ENCODE results near the gene NME9. TPM values are rescaled to one million over a fixed set of nuclear protein-coding genes. Genes with fewer than 3 reads are reported as not detected.

NME9 gene
- total RNA-seq, 1 experiment from 2014 or later = 0.40 TPM

DNA sequence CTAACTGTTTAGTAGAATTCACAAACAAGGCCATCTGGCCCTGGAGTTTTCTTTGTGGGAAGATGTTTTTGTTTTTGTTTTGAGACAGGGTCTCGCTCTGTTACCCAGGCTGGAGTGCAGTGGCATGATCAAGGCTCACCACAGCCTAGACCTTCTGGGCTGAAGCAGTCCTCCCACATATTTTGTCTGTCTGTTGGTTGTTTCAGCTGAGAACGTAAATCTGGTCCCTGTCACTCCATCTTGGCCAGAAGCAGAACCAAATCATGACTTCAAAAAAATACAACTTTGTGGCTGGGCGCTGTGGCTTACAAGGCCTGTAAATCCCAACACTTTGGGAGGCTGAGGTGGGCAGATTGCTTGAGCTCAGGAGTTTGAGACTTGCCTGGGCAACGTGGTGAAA is 45.8 kb upstream of the NME9 start:
- DNase-seq (no peak), ATAC-seq (no peak)
- Histone ChIP-seq H3K4me1 (ENCODE audit: insufficient read depth, low read length) (no peaks in the 10 kb centered on the region), H3K79me2 (ENCODE audit: low read length) (no peaks in the 10 kb centered on the region), H3K4me2 (ENCODE audit: low read length) (no peak overlapping the region), H2AFZ (ENCODE audit: low read length) (no peak overlapping the region), H3F3A (ENCODE audit: low read length, unreplicated experiment) (no peaks in the 10 kb centered on the region), H3K9ac (ENCODE audit: low read length) (no peak overlapping the region), H3K36me3 (ENCODE audit: low read depth, low read length) (no peaks in the 10 kb centered on the region), H3K9me2 (replicated peaks; ENCODE audit: low read length) (no peaks in the 10 kb centered on the region), H3K27ac (ENCODE audit: low read length) (no peak overlapping the region), H3K4me3 (ENCODE audit: low read length) (no peak overlapping the region), H3K9me3 (ENCODE audit: low read length) (no peaks in the 10 kb centered on the region), H3K27me3 (ENCODE audit: low read length) (no peaks in the 10 kb centered on the region), H4K20me1 (ENCODE audit: low read length) (no peaks in the 10 kb centered on the region)
- TF ChIP-seq, protein P1, sequence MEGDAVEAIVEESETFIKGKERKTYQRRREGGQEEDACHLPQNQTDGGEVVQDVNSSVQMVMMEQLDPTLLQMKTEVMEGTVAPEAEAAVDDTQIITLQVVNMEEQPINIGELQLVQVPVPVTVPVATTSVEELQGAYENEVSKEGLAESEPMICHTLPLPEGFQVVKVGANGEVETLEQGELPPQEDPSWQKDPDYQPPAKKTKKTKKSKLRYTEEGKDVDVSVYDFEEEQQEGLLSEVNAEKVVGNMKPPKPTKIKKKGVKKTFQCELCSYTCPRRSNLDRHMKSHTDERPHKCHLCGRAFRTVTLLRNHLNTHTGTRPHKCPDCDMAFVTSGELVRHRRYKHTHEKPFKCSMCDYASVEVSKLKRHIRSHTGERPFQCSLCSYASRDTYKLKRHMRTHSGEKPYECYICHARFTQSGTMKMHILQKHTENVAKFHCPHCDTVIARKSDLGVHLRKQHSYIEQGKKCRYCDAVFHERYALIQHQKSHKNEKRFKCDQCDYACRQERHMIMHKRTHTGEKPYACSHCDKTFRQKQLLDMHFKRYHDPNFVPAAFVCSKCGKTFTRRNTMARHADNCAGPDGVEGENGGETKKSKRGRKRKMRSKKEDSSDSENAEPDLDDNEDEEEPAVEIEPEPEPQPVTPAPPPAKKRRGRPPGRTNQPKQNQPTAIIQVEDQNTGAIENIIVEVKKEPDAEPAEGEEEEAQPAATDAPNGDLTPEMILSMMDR (conservative IDR thresholded peaks at IDR 0.05; ENCODE audit: low read depth, low read length) = no peak
- TF ChIP-seq EZH2phosphoT487 (IDR thresholded peaks at IDR 0.05; ENCODE audit: borderline replicate concordance, low read length) = no peak
- ChIA-PET CTCF (no interaction called here), POLR2A (ENCODE audit: unreplicated experiment) (no interaction called here)
- BruUV-seq (replicated peaks) = no TSS peak
- intact Hi-C loops (cut with micrococcal nuclease) = no loop called here

DNA sequence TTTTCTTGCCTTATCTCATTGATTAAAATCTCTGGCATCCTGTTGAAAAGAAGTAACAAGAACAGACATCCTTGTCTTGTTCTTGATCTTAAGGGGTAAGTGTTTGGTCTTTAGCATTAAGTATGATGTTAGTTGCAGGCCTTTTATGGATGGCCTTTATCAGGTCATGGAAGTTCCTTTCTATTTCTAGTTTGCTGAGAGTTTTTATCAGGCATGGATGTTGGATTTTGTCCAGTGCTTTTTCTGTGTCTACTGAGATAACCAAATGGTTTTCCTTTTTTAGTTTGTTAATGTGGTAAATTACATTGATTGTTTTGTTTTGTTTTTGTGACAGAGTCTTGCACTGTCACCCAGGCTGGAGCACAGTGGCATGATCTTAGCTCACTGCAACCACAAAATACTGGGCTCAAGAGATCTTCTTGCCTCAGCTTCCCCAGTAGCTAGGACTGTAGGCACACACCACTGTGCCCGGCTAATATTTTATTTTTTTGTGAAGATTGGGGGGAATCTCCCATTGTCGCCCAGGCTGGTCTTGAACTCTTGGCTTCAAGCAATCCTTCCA is 45.0 kb upstream of the NME9 start:
- Histone ChIP-seq H4K20me1 (ENCODE audit: low read length) (no peaks in the 10 kb centered on the region), H3K4me2 (ENCODE audit: low read length) (no peak overlapping the region), H3K27me3 (ENCODE audit: low read length) (no peaks in the 10 kb centered on the region), H2AFZ (ENCODE audit: low read length) (no peak overlapping the region), H3K27ac (ENCODE audit: low read length) (no peak overlapping the region), H3K79me2 (ENCODE audit: low read length) (no peaks in the 10 kb centered on the region), H3K4me1 (ENCODE audit: insufficient read depth, low read length) (no peaks in the 10 kb centered on the region), H3K9me2 (replicated peaks; ENCODE audit: low read length) (no peaks in the 10 kb centered on the region), H3K9me3 (ENCODE audit: low read length) (no peaks in the 10 kb centered on the region), H3K36me3 (ENCODE audit: low read depth, low read length) (no peaks in the 10 kb centered on the region), H3K9ac (ENCODE audit: low read length) (no peak overlapping the region), H3K4me3 (ENCODE audit: low read length) (no peak overlapping the region), H3F3A (ENCODE audit: low read length, unreplicated experiment) (no peaks in the 10 kb centered on the region)
- intact Hi-C loops (cut with micrococcal nuclease) = no loop called here
- ChIA-PET CTCF (no interaction called here), POLR2A (ENCODE audit: unreplicated experiment) (no interaction called here)
- ATAC-seq = no peak
- DNase-seq = no peak
- TF ChIP-seq EZH2 (IDR thresholded peaks at IDR 0.05; ENCODE audit: low read length, unreplicated experiment) (no peak), EZH2phosphoT487 (IDR thresholded peaks at IDR 0.05; ENCODE audit: borderline replicate concordance, low read length) (no peak)
- TF ChIP-seq, protein P1 (conservative IDR thresholded peaks at IDR 0.05; ENCODE audit: low read depth, low read length) = no peak
- no TSS peak for BruUV-seq (replicated peaks)

GRCh38 chr3:138373736-138374094 is 44.1 kb upstream of the NME9 start:
- H3K9me2 ChIP-seq (replicated peaks; ENCODE audit: low read length) = no peaks in the 10 kb centered on the region
- no peaks in the 10 kb centered on the region for H4K20me1 ChIP-seq (ENCODE audit: low read length)
- no peaks in the 10 kb centered on the region for H3K4me1 ChIP-seq (ENCODE audit: insufficient read depth, low read length)
- DNase-seq = no peak
- no peaks in the 10 kb centered on the region for H3K36me3 ChIP-seq (ENCODE audit: low read depth, low read length)
- H2AFZ ChIP-seq (ENCODE audit: low read length) = no peak overlapping the region
- H3K4me3 ChIP-seq (ENCODE audit: low read length) = no peak overlapping the region
- TF ChIP-seq EZH2phosphoT487 (IDR thresholded peaks at IDR 0.05; ENCODE audit: borderline replicate concordance, low read length) (no peak), EZH2 (IDR thresholded peaks at IDR 0.05; ENCODE audit: low read length, unreplicated experiment) (no peak)
- TF ChIP-seq, protein P1 (conservative IDR thresholded peaks at IDR 0.05; ENCODE audit: low read depth, low read length) = no peak
- CTCF ChIA-PET = no interaction called here
- H3F3A ChIP-seq (ENCODE audit: low read length, unreplicated experiment) = no peaks in the 10 kb centered on the region
- no TSS peak for BruUV-seq (replicated peaks)
- POLR2A ChIA-PET (ENCODE audit: unreplicated experiment) = no interaction called here
- intact Hi-C loops (cut with micrococcal nuclease) = no loop called here
- H3K27me3 ChIP-seq (ENCODE audit: low read length) = no peaks in the 10 kb centered on the region
- no peaks in the 10 kb centered on the region for H3K79me2 ChIP-seq (ENCODE audit: low read length)
- H3K27ac ChIP-seq (ENCODE audit: low read length) = no peak overlapping the region
- H3K9ac ChIP-seq (ENCODE audit: low read length) = no peak overlapping the region
- H3K4me2 ChIP-seq (ENCODE audit: low read length) = no peak overlapping the region
- no peak for ATAC-seq
- H3K9me3 ChIP-seq (ENCODE audit: low read length) = no peaks in the 10 kb centered on the region

Measured in PC-3 (cell line).